Iris pigment epithelial cell (primary cell): ENCODE measurements around the gene SLC24A4.

Experiments
- DNase-seq: peaks from one replicate; pipeline ENCODE4 v3.0.0-alpha.2; 2011; ENCODE audit warnings: low read depth

The SLC24A4 gene

DNA sequence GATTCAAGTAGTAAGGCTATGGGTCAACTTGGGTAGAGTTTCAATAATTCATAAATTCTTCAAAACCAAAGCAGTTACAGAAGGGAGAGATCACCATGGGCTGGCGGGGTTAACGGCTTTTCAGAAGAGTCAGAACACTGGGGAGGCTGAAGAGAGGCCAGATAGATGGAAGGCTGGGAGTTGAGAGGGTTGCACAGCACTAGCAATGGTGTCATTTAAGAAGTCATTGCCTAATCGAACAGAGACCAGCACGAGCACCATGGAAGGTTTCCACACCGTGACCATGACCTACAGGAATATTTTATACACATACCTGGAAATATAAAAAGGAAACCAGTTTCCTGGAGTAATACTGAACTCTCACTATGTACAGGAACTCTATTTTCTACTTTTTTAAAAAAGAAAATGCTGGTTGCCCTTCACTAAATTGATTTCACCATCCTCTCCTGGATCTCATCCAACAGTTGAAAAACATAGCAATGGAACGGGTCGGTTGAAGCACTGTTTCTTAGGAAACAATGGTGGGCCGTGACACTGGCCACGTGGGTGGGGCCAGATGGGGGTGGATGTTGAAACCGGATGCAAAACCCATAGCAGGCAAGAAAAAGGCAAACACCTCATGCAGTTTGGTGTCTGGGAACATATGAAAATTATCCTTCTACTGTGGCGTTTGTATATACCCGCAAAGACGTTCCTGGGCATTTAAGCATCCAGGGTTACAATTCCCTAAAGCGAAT lies 152.7 kb downstream of the SLC24A4 start:
- peak; percentile 92 for DNase-seq

DNA sequence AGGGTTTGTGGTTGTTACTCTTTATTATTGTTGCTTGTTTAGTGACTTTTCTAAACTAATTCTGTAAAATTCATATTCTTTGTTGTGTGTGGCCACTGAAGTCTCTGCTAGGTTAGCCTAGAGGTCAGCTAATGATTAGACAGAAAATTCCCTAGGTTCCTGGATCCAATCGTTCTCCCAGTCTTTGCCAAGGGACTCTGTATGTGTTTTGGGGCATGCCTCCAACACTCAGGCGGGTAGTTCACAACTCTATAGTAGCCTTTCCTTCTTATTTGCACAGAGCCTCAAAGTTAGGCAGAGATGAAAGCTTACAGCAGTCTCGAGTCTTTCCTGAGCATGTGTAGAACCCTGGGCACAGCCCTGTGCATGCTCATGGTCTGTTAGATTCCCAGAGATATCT lies 157.9 kb downstream of the SLC24A4 start:
- no peak for DNase-seq

DNA sequence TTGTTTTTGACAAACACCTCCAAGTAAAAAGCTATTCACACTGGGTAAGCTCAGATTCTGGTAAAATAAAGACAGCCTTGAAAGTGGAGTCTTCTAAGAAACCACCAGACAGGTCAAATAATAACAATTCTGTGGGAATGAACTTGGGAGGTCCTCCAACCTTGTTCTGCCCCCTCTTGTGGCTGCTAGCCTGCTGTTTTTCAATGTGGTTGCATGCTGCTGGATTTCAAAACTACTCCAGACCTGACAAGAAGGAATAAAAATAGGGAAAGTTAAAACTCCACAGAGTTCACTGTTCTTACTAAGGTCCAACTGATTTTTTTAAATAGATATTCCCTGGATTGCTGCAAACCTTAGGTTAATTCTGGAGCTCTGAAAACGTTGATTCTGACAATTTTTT lies 158.4 kb downstream of the SLC24A4 start:
- peak; percentile 72 for DNase-seq

DNA sequence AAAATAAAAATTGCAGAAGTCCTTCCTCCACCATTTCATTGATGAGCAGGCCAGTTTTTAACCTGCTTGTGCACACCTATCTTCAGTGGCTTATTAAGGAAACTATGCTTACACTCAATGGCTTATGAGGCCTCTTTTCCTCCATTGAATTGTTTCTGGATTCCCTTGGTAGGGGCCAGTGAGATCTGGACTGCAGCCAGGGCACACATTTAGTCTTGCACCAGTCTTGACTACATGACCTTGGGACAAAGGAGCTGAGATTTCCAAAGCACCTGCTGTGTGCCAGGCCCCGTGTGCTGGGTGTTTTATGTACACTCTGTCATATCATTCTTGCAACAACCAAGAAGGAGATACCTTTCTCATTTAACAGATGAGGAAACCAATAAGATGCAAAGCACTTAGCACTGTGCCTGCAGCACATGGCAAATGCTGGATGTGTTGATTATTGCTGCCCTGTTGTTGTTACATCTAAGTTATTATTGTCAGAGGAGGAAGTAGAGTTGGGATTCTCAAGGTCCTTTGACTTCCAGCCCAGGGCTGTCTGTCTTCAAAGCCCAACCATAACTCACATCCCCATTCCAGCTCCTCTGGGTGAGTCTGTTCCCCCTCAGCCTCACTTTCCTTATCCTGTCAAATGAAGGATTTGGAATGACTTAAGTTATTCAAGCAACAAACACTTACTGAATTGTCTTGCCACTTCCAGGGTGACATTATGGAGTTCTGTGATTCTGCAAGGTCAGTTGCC lies 159.0 kb downstream of the SLC24A4 start:
- no peak for DNase-seq

DNA sequence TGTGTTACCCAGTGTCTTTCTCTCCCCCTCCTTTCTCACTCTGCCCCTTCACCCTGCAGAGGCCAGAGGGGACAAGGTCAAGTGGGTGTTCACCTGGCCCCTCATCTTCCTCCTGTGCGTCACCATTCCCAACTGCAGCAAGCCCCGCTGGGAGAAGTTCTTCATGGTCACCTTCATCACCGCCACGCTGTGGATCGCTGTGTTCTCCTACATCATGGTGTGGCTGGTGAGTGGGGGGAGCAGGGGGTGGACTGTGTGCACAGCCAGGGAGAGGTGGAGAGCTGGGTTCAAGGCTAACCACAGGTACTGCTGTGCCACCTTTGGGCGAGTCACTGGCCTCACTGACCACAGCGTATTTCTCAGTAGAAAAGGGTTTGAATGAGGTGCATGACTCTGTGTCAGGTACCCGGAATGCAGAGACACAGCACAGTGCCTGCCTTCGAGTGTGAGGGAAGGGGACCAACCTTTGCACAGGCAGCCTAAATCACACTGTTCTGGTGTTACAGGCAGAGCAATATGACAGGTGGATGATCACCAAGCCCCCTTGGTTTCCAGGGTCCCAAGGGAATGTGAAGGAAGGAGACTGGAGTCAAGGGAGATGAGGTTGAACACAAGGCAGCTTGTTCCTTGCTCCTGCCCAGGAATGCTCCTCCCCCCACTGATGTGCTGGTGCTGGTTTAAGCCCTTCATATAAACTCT lies 159.8 kb downstream of the SLC24A4 start:
- no peak for DNase-seq

DNA sequence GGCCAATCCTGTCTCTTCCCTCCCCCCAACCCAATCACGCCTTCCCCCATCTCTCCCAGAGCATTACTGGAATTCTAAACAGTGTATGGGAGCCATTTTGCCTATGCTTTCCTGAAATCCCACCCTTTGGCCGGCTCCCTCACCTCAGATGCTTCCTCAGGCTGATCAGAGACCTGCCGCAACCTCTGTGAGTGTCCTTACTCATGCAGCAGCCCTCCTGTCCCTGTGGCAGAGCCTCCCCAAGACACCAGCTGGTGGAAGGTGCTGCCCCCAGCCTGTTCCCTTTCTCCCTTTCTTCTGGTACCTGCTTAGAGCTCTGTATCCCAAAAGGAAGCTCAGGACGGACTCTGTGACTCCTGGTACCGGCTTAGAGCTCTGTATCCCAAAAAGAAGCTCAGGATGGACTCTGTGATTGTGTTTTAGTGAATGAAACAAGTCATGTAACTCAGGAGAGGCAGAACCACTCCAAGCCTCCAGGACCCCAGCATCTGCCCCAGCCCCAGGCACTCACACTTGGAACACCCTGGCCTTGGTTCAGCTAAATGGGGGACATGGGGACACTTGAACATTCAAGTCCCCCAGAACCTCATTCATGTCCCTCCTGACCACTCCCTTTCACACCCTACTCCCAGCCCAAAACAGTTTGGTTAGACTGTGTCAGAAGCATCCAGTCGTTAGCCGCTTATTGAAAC lies 161.3 kb downstream of the SLC24A4 start:
- no peak for DNase-seq

DNA sequence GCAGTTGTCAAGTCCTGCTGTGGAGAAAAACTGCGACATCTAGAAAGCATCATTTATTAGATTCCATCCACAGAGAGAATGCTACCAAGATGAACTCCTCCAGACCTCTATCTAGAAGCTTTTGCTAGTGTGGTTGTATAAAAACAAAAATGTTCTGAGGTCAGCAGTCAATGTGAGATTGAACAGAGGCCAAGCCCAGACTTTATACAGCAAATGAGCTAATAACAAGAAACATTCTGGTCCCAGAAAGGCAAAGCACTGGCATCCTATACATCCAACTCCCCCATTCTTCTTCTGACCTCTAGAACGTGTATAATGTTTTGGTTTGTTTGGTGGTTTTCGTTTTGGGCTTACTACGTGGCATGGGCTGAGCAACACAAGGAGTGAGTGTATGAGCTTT lies 163.9 kb downstream of the SLC24A4 start:
- DNase-seq, result peak; percentile 74

DNA sequence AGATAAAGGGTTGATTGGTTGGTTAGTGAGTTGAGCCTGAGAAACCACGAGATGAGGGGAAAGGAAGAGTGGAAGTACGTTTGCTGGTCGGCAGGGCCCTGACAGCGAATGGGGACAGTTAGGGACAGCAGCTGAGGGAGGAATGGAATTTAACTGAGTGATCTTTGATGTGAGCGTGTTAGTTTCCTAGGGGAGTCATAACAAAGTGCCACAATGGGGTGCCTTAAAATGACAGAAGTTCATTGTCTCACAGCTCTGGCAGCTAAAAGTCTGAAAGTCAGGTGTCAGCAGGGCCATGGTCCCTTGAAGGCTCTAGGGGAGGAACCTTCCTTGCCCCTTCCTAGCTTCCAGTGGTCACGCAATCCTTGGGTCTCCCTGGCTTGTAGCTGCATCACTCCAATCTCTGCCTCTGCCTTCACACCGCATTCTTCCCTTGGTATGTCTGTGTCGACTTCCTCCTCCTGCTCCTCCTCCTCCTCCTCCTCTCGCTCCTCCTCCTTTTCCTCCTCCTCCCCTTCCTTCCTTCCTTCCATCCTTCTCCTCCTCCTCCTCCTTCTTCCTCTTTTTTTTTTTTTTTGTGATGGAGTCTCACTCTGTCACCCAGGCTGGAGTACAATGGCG lies 164.7 kb downstream of the SLC24A4 start:
- no peak for DNase-seq

DNA sequence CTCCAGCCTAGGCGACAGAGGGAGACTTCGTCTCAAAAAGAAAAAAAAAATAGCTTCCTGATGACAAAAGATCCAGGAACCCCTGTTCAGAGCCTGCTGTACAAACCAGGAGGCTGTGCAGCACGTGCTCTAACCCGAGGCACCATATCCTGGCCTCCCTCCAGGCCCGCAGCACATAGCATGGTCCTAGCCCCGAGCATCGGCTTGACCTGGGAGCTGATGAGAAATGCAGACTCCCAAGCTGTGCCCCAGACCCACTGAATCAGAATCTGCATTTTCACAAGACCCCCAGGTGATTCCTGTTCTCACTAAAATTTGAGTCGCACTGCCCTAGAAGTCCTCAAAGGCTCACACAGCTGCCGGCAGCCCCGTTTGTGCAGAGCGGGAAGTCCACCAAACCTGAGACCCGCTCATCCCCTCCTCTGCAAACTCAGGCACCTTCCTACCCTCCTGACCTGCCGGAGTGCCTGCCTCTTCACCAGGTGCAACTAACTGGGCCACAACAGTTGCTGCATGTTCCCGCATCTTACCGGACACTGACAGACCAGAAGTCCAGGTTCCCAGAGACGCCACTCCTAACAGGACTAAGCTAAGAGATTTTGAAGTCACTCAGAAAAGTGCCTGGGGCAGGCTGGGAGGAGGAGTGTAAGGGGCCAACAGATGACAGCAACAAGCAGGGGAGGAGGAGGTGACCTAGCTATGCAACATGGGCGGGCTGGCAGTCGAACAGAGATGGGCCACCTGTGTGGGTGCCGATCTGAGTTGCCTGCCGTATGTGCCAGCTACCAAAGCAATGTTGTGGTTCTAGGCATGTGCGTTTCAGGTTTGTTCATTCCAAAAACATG lies 166.7 kb downstream of the SLC24A4 start:
- DNase-seq, result no peak

DNA sequence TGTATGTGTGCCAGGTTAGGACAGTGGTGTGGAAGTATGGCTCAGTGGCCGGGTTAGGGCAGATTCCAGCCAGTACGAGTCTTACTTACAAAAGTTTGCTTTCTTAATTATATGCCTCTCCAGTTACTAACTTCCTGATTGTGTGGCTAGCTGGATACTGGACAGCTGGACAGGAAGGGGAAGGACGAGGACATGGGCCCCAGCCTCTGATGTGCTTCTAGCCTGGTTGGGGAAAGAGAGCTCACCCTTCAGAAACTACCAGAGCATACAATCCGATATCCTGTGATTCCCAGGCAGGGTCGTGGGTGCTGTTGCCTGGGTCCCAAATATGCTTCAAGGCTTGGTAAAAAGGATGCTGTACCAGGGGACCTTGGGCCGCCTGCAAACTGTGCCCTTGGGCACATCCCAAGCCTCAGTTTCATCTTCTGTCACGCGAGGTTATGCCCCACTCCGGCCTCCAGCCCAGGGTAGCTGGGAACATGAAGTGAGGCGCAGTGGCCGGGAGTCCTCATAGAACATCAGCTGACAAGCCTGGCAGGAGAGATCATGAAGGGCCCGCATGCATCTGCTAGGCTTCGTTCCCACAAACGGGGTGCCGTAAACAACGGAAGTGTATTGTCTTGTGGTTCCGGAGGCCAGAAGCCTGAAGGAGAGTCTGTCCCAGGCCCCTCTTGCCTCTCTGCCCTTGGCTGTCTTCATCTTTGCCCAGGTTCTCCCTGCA lies 167.4 kb downstream of the SLC24A4 start:
- DNase-seq, result no peak

DNA sequence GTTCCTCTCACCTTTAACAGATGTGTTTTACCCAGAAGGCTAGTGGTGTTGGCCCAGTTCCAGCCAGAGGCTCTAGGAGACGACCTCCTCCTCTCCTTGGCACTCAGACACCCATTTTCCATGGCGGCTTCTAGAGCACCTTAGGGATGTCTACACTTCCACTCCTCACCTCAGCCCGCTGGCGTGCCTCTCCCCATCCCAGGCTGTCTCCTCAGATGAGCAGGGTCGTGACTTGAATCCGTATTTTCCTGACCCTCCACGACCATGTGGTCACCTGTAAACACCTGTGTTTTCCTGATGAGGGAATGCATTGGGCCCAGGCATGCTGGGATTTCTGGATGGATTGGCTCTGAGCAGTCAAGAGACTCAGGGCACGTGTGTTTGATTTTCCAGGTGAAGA lies 168.8 kb downstream of the SLC24A4 start:
- no peak for DNase-seq

DNA sequence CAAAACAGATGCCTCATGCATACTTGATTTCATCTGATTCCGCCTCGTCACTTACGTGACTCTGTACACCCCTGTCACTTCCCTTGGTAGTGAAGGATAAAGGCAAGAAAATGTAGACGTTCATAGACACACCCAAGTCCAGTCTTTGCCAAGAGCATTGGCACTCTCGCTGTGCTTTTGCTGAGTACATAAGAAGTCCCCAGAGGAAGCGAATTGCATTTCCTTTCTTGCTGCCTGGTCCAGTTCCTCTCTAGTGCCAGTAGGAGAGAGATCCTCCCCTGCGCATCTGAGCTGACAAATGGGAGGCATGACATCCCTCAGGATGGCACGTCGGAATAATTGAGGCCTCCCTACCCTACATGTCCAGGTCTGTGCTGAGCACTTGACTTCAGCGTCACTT lies 169.3 kb downstream of the SLC24A4 start:
- DNase-seq, result no peak

DNA sequence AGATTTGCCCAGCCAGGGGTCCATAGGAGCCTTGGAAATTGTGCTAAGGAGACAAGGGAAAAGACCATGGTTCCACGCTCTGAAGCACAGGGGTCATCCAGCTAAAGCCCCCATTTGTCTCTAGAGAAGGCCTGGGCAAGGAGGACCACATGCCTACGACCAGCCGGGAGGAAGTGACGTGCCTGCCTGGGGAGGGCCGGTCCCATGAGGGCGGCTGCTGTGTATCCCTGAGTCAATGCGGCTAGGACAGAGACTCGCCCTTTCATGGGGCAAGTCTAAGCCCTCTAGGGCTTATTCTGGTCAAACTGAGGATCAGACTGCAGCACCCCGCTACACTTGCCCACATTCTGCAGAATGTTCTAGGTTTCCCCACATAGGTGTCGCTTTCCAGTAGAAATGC lies 170.1 kb downstream of the SLC24A4 start:
- DNase-seq, result no peak

DNA sequence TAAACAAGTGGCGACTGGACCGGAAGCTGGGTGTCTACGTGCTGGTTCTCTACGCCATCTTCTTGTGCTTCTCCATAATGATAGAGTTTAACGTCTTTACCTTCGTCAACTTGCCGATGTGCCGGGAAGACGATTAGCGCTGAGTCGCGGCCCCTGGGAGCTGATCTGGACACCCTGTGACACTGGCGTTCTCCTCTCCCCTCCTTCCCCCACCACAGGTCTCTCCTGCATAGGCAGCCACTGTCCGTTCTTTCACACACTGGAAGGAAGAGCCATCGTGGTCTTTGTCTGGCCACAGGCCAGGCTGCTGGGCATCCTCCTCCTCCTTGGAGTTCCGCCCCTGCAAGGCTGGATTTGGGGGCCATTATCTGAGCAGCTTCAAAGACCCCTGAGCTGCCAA lies 170.5 kb downstream of the SLC24A4 start:
- no peak for DNase-seq

DNA sequence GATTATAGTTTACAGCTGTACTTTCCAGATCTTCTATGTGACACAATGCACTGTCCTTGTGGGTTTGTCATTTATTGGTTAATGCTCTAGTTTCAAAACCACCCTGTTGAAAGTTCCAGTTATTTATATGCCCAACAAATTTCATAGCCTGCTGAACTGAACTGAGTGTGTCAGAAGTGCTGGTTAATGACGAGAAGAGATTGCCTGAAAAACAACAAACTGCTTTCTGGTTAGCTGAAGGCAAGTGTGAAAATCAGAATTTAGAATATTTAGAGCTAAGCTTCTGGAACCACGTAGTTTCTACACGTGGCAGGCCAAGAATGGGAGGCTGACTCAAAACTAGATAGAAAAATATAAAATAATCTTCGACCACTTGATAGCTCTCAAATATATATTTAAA lies 171.5 kb downstream of the SLC24A4 start:
- DNase-seq, result peak; percentile 38

DNA sequence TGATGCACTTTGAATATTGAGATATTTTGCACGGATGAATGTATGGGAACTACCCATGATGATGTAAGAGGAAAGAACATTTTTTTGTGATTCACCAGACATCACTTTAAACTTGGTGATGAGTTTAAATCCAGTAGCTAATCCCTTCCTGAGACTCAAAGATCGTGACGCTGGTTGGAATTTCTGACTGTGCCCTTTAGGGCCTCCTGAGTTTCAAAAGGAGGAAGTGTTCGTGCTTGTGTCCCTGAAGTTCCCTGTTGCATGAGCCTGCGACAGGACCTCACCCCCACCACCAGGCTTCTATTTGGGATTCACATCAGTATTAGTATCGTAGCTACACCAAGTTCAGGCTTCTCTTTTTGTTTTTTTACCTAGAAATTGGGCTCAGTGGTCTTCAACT lies 172.1 kb downstream of the SLC24A4 start:
- peak; percentile 96 for DNase-seq

DNA sequence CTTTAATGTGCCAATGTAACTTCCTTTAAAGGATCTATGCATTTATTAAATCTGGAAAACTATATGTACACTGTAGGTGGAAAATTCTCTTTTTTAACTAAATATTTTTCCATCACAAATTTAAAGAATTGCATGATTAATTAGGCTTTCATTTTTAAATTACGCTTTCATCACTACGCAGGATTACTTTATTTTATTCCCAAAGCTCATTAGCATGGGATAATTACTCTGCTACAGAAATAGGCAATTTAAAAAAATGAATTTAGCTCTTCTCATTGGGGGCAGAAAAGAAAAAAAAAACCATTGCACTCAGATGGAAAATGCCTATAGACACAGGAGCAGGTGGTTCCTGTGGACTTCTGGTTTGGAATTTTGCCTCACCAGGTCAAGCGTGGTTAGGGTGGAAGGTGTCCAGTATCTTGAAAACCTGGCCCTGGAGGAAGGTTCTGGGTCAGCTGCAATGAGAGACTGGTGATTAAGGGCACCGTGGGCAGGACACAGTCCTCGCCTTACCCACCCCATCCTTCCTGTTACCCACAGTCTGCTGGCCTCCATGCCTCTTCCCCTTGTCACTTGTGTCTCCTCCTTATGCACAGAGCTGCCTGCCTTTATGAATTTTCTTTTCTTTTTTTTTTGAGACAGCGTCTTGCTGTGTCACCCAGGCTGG lies 173.4 kb downstream of the SLC24A4 start:
- DNase-seq, result no peak

DNA sequence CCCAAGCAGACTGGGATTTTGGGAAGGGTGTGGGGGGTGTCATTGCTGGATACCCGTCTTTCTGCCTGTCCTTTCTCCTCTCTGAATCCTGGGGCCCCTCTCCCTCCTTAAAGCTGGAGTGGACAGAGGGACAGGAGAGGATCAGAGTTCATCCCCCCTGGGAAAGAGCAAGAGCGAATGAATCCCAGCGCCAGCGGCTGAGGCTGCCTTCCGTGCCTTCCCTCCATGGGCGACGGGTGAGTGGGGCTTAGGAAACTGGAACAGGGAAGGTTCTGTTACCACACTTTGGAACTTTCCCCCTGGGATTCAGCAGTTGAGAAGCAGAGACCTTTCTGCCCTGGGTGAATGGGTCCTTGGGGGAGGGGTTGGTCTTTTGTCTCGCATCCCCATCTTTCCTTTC lies 174.4 kb downstream of the SLC24A4 start:
- no peak for DNase-seq

DNA sequence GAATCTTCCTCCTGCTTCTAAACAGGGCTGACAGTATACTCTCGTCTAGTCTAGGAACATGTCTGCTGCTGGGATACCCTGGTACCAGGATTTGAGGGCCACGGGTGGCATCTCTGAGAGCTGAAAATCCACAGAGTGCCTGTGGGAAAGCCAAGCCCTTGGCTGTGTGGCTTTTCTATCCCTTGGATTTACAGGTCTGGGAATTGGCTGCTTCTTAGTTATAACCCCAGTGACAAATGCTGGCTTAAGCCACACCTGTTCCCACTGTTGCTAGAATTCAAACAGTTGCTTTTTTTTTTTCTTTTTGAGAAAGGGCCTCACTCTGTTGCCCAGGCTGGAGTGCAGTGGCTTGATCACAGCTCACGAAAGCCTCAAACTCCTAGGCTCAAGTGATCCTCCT lies 176.3 kb downstream of the SLC24A4 start:
- DNase-seq, result no peak

DNA sequence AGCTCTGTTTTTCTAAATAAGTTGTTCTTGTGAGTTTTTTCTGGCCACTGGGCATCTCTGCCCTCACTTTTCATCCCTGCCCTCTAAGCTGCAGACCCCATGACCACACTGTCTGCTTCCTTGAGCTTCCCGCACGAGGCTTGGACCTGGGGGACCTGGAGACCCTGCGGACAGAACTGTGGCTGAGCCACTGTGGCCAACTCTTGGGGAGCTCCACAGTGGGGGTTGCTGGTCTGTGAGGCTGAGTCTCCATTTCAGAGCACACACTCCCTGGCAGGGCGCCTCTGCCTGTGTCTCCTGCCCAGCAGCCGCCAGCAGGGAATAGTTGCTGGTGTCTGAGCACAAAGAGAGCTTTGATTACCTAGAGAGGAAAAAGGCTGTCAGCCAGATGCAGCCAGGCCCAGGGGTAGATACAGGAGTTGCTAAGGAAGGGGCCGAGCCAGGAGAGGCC lies 177.6 kb downstream of the SLC24A4 start:
- no peak for DNase-seq
